ENCODE data around the gene EXOC3.
"Not testable (repeated sequence)": the region's sequence is repeated elsewhere in the genome, so short reads cannot be mapped to it uniquely, and the experiment has no call there.

EXOC3 gene

GRCh38 chr5:468401-468800 is 25.4 kb downstream of the EXOC3 start:
- in situ Hi-C loops (cut with MboI; ENCODE audit: low sequenced_read_pairs), result no loop called here

GRCh38 chr5:469752-470483 is 26.9 kb downstream of the EXOC3 start:
- H3K9me3 ChIP-seq, result no peaks in the 10 kb centered on the region
- in situ Hi-C loops (cut with MboI; ENCODE audit: low sequenced_read_pairs), result no loop called here
- DNase-seq (ENCODE audit: low spot score in 2 of 2), result no peak
- H3K4me3 ChIP-seq, result no peak overlapping the region
- H3K4me1 ChIP-seq, result peaks cover 12% of the 10 kb centered on the region
- H3K36me3 ChIP-seq (replicated peaks), result peaks cover 4% of the 10 kb centered on the region; the same call in 1 of the 2 replicates
- H3K27me3 ChIP-seq (ENCODE audit: low read depth), result no peaks in the 10 kb centered on the region

More at GRCh38 chr5:468401-468800, 25.4 kb downstream of the EXOC3 start:
- peaks cover 12% of the 10 kb centered on the region for H3K4me1 ChIP-seq
- H3K4me3 ChIP-seq, result no peak overlapping the region
- H3K27me3 ChIP-seq (ENCODE audit: low read depth), result no peaks in the 10 kb centered on the region
- H3K36me3 ChIP-seq (replicated peaks), result peaks cover 6% of the 10 kb centered on the region; the same call in 1 of the 2 replicates
- no peak for DNase-seq (ENCODE audit: low spot score in 2 of 2)
- no peaks in the 10 kb centered on the region for H3K9me3 ChIP-seq

GRCh38 chr5:470961-471749 is 28.2 kb downstream of the EXOC3 start:
- in situ Hi-C loops (cut with MboI; ENCODE audit: low sequenced_read_pairs), result no loop called here
- H3K36me3 ChIP-seq (replicated peaks), result peaks cover 4% of the 10 kb centered on the region; the same call in 1 of the 2 replicates
- no peak for DNase-seq (ENCODE audit: low spot score in 2 of 2)
- peaks cover 12% of the 10 kb centered on the region for H3K4me1 ChIP-seq
- no peaks in the 10 kb centered on the region for H3K9me3 ChIP-seq
- no peaks in the 10 kb centered on the region for H3K27me3 ChIP-seq (ENCODE audit: low read depth)
- peak overlapping the region; percentile 59 for H3K4me3 ChIP-seq

GRCh38 chr5:471750-472058 is 28.7 kb downstream of the EXOC3 start:
- Histone ChIP-seq H3K4me3 (peak overlapping the region; percentile 59), H3K36me3 (replicated peaks) (peaks cover 5% of the 10 kb centered on the region; the same call in 1 of the 2 replicates), H3K27me3 (ENCODE audit: low read depth) (no peaks in the 10 kb centered on the region), H3K4me1 (peaks cover 12% of the 10 kb centered on the region), H3K9me3 (no peaks in the 10 kb centered on the region)
- DNase-seq (ENCODE audit: low spot score in 2 of 2), result no peak
- in situ Hi-C loops (cut with MboI; ENCODE audit: low sequenced_read_pairs), result no loop called here

GRCh38 chr5:472076-472655 is 29.2 kb downstream of the EXOC3 start:
- peaks cover 9% of the 10 kb centered on the region for H3K36me3 ChIP-seq (replicated peaks)
- in situ Hi-C loops (cut with MboI; ENCODE audit: low sequenced_read_pairs), result no loop called here
- H3K4me3 ChIP-seq, result peak overlapping the region; percentile 59
- H3K27me3 ChIP-seq (ENCODE audit: low read depth), result no peaks in the 10 kb centered on the region
- H3K9me3 ChIP-seq, result no peaks in the 10 kb centered on the region
- peak in 1 of 2 experiments; percentile 54 for DNase-seq (ENCODE audit: low spot score in 2 of 2)
- H3K4me1 ChIP-seq, result peaks cover 12% of the 10 kb centered on the region

GRCh38 chr5:472656-473550 is 29.9 kb downstream of the EXOC3 start:
- no peaks in the 10 kb centered on the region for H3K27me3 ChIP-seq (ENCODE audit: low read depth)
- in situ Hi-C loops (cut with MboI; ENCODE audit: low sequenced_read_pairs), result no loop called here
- no peaks in the 10 kb centered on the region for H3K9me3 ChIP-seq
- H3K36me3 ChIP-seq (replicated peaks), result peaks cover 10% of the 10 kb centered on the region
- peaks cover 12% of the 10 kb centered on the region for H3K4me1 ChIP-seq
- peak; percentile 59 to 91 for DNase-seq (ENCODE audit: low spot score in 2 of 2)
- H3K4me3 ChIP-seq, result peak overlapping the region; percentile 59

GRCh38 chr5:473551-474192 is 30.7 kb downstream of the EXOC3 start:
- peaks cover 10% of the 10 kb centered on the region for H3K36me3 ChIP-seq (replicated peaks)
- DNase-seq (ENCODE audit: low spot score in 2 of 2), result peak; percentile 19 to 71
- in situ Hi-C loops (cut with MboI; ENCODE audit: low sequenced_read_pairs), result no loop called here
- H3K9me3 ChIP-seq, result no peaks in the 10 kb centered on the region
- no peaks in the 10 kb centered on the region for H3K27me3 ChIP-seq (ENCODE audit: low read depth)
- peak overlapping the region; percentile 57 for H3K4me3 ChIP-seq
- H3K4me1 ChIP-seq, result peaks cover 12% of the 10 kb centered on the region

- peaks cover 12% of the 10 kb centered on the region for H3K4me1 ChIP-seq
- H3K27me3 ChIP-seq (ENCODE audit: low read depth); H3K9me3 ChIP-seq; DNase-seq (ENCODE audit: low spot score in 2 of 2); in situ Hi-C loops (cut with MboI; ENCODE audit: low sequenced_read_pairs): not testable (repeated sequence)
- H3K4me3 ChIP-seq, result peak overlapping the region; percentile 28
- H3K36me3 ChIP-seq (replicated peaks), result peaks cover 10% of the 10 kb centered on the region
Observed at GRCh38 chr5:474232-474839, 31.4 kb downstream of the EXOC3 start.

GRCh38 chr5:474840-475661 is 32.1 kb downstream of the EXOC3 start:
- H3K4me3 ChIP-seq, result peak overlapping the region; percentile 28
- peaks cover 10% of the 10 kb centered on the region for H3K36me3 ChIP-seq (replicated peaks)
- DNase-seq (ENCODE audit: low spot score in 2 of 2), result no peak
- H3K9me3 ChIP-seq, result no peaks in the 10 kb centered on the region
- H3K27me3 ChIP-seq (ENCODE audit: low read depth), result no peaks in the 10 kb centered on the region
- in situ Hi-C loops (cut with MboI; ENCODE audit: low sequenced_read_pairs), result no loop called here
- peaks cover 12% of the 10 kb centered on the region for H3K4me1 ChIP-seq

- no peak for DNase-seq (ENCODE audit: low spot score in 2 of 2)
- in situ Hi-C loops (cut with MboI; ENCODE audit: low sequenced_read_pairs), result no loop called here
- Histone ChIP-seq H3K4me3 (no peak overlapping the region), H3K27me3 (ENCODE audit: low read depth) (no peaks in the 10 kb centered on the region), H3K9me3 (no peaks in the 10 kb centered on the region), H3K36me3 (replicated peaks) (peaks cover 10% of the 10 kb centered on the region), H3K4me1 (peaks cover 11% of the 10 kb centered on the region)
Observed at GRCh38 chr5:475704-476101, 32.7 kb downstream of the EXOC3 start.

- in situ Hi-C loops (cut with MboI; ENCODE audit: low sequenced_read_pairs), result no loop called here
- H3K27me3 ChIP-seq (ENCODE audit: low read depth), result no peaks in the 10 kb centered on the region
- H3K4me3 ChIP-seq, result no peak overlapping the region
- H3K36me3 ChIP-seq (replicated peaks), result peaks cover 6% of the 10 kb centered on the region
- H3K9me3 ChIP-seq, result no peaks in the 10 kb centered on the region
- DNase-seq (ENCODE audit: low spot score in 2 of 2), result no peak
- peaks cover 8% of the 10 kb centered on the region for H3K4me1 ChIP-seq
Observed at GRCh38 chr5:476102-476813, 33.3 kb downstream of the EXOC3 start.

- in situ Hi-C loops (cut with MboI; ENCODE audit: low sequenced_read_pairs), result no loop called here
- no peaks in the 10 kb centered on the region for H3K27me3 ChIP-seq (ENCODE audit: low read depth)
- H3K4me3 ChIP-seq, result no peak overlapping the region
- peaks cover 6% of the 10 kb centered on the region for H3K36me3 ChIP-seq (replicated peaks)
- H3K4me1 ChIP-seq, result peaks cover 2% of the 10 kb centered on the region
- no peak for DNase-seq (ENCODE audit: low spot score in 2 of 2)
- H3K9me3 ChIP-seq, result no peaks in the 10 kb centered on the region
Observed at GRCh38 chr5:476814-477175, 33.8 kb downstream of the EXOC3 start.
